SK-N-SH treated with all-trans-retinoic acid at 6 μM for 48 hours (cell line): ENCODE measurements around the gene ANKUB1.

Source experiments
- GLIS3 ChIP-seq: fragments of 250-450 bp; sonication (Bioruptor Pico); IDR thresholded peaks from 2 replicates; pipeline ENCODE4 v1.5.0; 2020; ENCODE audit warnings: mild to moderate bottlenecking, moderate library complexity
- OSR1 ChIP-seq: fragments of 250-450 bp; sonication (Bioruptor Pico); IDR thresholded peaks from 2 replicates; pipeline ENCODE4 v1.8.0; 2022; ENCODE audit warnings: moderate library complexity, mild to moderate bottlenecking, inconsistent platforms
- POU6F1 ChIP-seq: fragments of 250-450 bp; sonication (Bioruptor Pico); IDR thresholded peaks from 2 replicates; pipeline ENCODE4 v1.8.0; 2021; ENCODE audit warnings: low read depth, mild to moderate bottlenecking, moderate library complexity, borderline replicate concordance
- PPARA ChIP-seq: fragments of 250-450 bp; sonication (Bioruptor Pico); IDR thresholded peaks from 2 replicates; pipeline ENCODE4 v1.5.0; 2020; ENCODE audit warnings: mild to moderate bottlenecking, borderline replicate concordance
- TCF4 ChIP-seq: fragments of 250-450 bp; sonication (Bioruptor Pico); IDR thresholded peaks from 2 replicates; pipeline ENCODE4 v1.8.0; 2021; ENCODE audit warnings: mild to moderate bottlenecking, moderate library complexity, borderline replicate concordance
- ZC3H10 ChIP-seq: fragments of 250-450 bp; sonication (Bioruptor Pico); IDR thresholded peaks from 2 replicates; pipeline ENCODE4 v1.5.1; 2021; ENCODE audit warnings: mild to moderate bottlenecking, moderate library complexity
- ZFP30 ChIP-seq: fragments of 450-650 bp; formaldehyde crosslinking; IDR thresholded peaks from 2 replicates; pipeline ENCODE4 v1.5.0; 2022; ENCODE audit warnings: mild to moderate bottlenecking, moderate library complexity
- ZNF565 ChIP-seq: fragments of 450-650 bp; formaldehyde crosslinking; conservative IDR thresholded peaks from 2 replicates; pipeline ENCODE4 v1.5.0; 2020; ENCODE audit warnings: low read depth, mild to moderate bottlenecking, moderate library complexity
- ZNF8 ChIP-seq: fragments of 450-650 bp; formaldehyde crosslinking; IDR thresholded peaks from 2 replicates; pipeline ENCODE4 v1.5.0; 2020; ENCODE audit warnings: mild to moderate bottlenecking, moderate library complexity
- TF ChIP-seq, protein P1 (sequence below): fragments of 250-450 bp; sonication (Bioruptor Pico); IDR thresholded peaks from 2 replicates; pipeline ENCODE4 v1.5.1; 2020; ENCODE audit warnings: low read depth, mild to moderate bottlenecking, moderate library complexity

GRCh38 chr3:149727656-149728055 is 64.7 kb downstream of the ANKUB1 start:
- no peak for TF ChIP-seq ZNF565 (CRISPR knock-in tag)
- no peak for TF ChIP-seq ZNF8 (CRISPR knock-in tag)
- no peak for TF ChIP-seq POU6F1
- TF ChIP-seq TCF4 (CRISPR knock-in tag): no peak
- TF ChIP-seq ZFP30 (CRISPR knock-in tag): no peak
- no peak for TF ChIP-seq GLIS3 (CRISPR knock-in tag)
- TF ChIP-seq, protein P1, sequence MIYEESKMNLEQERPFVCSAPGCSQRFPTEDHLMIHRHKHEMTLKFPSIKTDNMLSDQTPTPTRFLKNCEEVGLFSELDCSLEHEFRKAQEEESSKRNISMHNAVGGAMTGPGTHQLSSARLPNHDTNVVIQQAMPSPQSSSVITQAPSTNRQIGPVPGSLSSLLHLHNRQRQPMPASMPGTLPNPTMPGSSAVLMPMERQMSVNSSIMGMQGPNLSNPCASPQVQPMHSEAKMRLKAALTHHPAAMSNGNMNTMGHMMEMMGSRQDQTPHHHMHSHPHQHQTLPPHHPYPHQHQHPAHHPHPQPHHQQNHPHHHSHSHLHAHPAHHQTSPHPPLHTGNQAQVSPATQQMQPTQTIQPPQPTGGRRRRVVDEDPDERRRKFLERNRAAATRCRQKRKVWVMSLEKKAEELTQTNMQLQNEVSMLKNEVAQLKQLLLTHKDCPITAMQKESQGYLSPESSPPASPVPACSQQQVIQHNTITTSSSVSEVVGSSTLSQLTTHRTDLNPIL: no peak
- TF ChIP-seq ZC3H10 (CRISPR knock-in tag): no peak
- TF ChIP-seq OSR1: no peak
- TF ChIP-seq PPARA (CRISPR knock-in tag): no peak
